Measurements from ENCODE around the gene GPR183.

Gene GPR183

GRCh38 chr13:99311137-99311536, 3.9 kb upstream of the GPR183 start:
- DNase-seq: no peak

GRCh38 chr13:99310382-99311031, 3.3 kb upstream of the GPR183 start:
- DNase-seq: no peak

- DNase-seq: no peak
Measured at GRCh38 chr13:99308471-99309087, 1.4 kb upstream of the GPR183 start.

GRCh38 chr13:99307648-99308339, 595 bp upstream of the GPR183 start:
- DNase-seq: peak; percentile 62 to 63

GRCh38 chr13:99305566-99305965, 1.6 kb downstream of the GPR183 start:
- DNase-seq: no peak

- DNase-seq: no peak
Measured at GRCh38 chr13:99305158-99305557, 2.0 kb downstream of the GPR183 start.

GRCh38 chr13:99304541-99304940, 2.7 kb downstream of the GPR183 start:
- no peak for DNase-seq

- DNase-seq: peak; percentile 34
Measured at GRCh38 chr13:99303863-99304521, 3.2 kb downstream of the GPR183 start.

GRCh38 chr13:99302637-99303505, 4.3 kb downstream of the GPR183 start:
- no peak for DNase-seq

GRCh38 chr13:99301913-99302636, 5.1 kb downstream of the GPR183 start:
- DNase-seq: no peak

GRCh38 chr13:99301056-99301838, 6.0 kb downstream of the GPR183 start:
- no peak for DNase-seq

- no peak for DNase-seq
Measured at GRCh38 chr13:99299920-99300341, 7.3 kb downstream of the GPR183 start.

GRCh38 chr13:99299256-99299919, 7.8 kb downstream of the GPR183 start:
- DNase-seq: no peak

GRCh38 chr13:99298056-99298455, 9.1 kb downstream of the GPR183 start:
- DNase-seq: no peak

GRCh38 chr13:99297331-99297730, 9.9 kb downstream of the GPR183 start:
- no peak for DNase-seq

GRCh38 chr13:99296398-99296797, 10.8 kb downstream of the GPR183 start:
- no peak for DNase-seq

- DNase-seq: no peak
Measured at GRCh38 chr13:99295488-99296252, 11.5 kb downstream of the GPR183 start.

- no peak for DNase-seq
Measured at GRCh38 chr13:99294958-99295357, 12.2 kb downstream of the GPR183 start.

GRCh38 chr13:99294198-99294597, 13.0 kb downstream of the GPR183 start:
- no peak for DNase-seq

GRCh38 chr13:99293178-99293577, 14.0 kb downstream of the GPR183 start:
- no peak for DNase-seq
